ENCODE measurements around the gene TMEM91. TPM values are rescaled to one million over a fixed set of nuclear protein-coding genes. Genes with fewer than 3 reads are reported as not detected.

TMEM91 gene
- total and polyA plus RNA-seq, 2 donors (not counting 3 experiments of a cell fraction or from before 2014, with no cell fraction given) = 9.0 to 13.2 TPM

DNA sequence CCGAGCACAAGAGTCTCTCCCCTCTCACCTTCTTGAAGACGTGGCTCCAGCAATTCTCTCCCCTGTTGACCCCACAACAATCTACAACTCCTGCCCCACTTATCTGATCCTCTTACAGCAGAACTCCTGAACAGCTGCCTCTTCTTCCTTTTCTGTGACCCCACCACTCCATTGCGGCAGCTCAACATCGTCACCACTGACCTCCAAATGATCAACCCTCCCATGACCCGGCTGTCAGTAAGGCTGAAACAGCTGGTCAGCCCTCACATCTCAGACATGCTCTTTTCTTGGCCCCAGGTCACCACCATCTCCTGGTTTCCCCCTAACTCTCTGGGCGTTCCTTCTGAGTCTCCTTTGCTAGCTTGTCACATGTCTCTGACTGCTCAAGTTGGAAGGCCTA is 19.0 kb downstream of the TMEM91 start:
- intact Hi-C loops (cut with micrococcal nuclease) (no loop called here), dilution Hi-C loops (cut with MboI; ENCODE audit: extremely low pct_ligation_motif_present, low sequenced_read_pairs) (no loop called here)
- no peak for FAIRE-seq
- Histone ChIP-seq H3K79me2 (ENCODE audit: control insufficient read depth, insufficient read depth, low read length) (peaks cover 6% of the 10 kb centered on the region), H3K27me3 (ENCODE audit: control insufficient read depth in 2 of 2, insufficient read depth in 2 of 2, low read length in 2 of 2) (no peaks in the 10 kb centered on the region), H3K9me1 (replicated peaks; ENCODE audit: control insufficient read depth, extremely low read depth, insufficient read depth, low read length) (no peaks in the 10 kb centered on the region), H3K4me3 (replicated peaks in 1 of 3; ENCODE audit: insufficient read depth in 1 of 3, low read depth in 1 of 3, low read length in 3 of 3) (no peak overlapping the region), H3K9me3 (replicated peaks; ENCODE audit: control insufficient read depth, insufficient read depth, low read length) (no peaks in the 10 kb centered on the region), H3K4me2 (ENCODE audit: insufficient read depth, low read length) (no peak overlapping the region), H3K36me3 (ENCODE audit: control insufficient read depth in 2 of 2, extremely low read depth in 1 of 2, insufficient read depth in 2 of 2, low read length in 2 of 2) (peaks cover 0 to 4% of the 10 kb centered on the region in 2 experiments), H2AFZ (ENCODE audit: low read depth, low read length) (no peak overlapping the region), H3K27ac (ENCODE audit: insufficient read depth, low read depth, low read length) (no peak overlapping the region), H4K20me1 (replicated peaks; ENCODE audit: control insufficient read depth, extremely low read depth, insufficient read depth, low read length) (no peaks in the 10 kb centered on the region), H3K9ac (replicated peaks; ENCODE audit: extremely low read depth, insufficient read depth, low read length) (no peak overlapping the region), H3K4me1 (ENCODE audit: control insufficient read depth, extremely low read depth, insufficient read depth, low read length) (peaks cover 13% of the 10 kb centered on the region)
- POLR2A ChIA-PET = no interaction called here
- no peak for TF ChIP-seq FOS (IDR thresholded peaks at IDR 0.05; ENCODE audit: borderline replicate concordance, insufficient read depth, low read length)
- no peak for TF ChIP-seq EZH2 (IDR thresholded peaks at IDR 0.05; ENCODE audit: borderline replicate concordance, low read depth, low read length, severe bottlenecking)
- TF ChIP-seq POLR2AphosphoS5 (IDR thresholded peaks at IDR 0.05; ENCODE audit: insufficient read depth, low read depth, low read length) = no peak
- TF ChIP-seq JUN (IDR thresholded peaks at IDR 0.05; ENCODE audit: borderline replicate concordance, insufficient read depth, insufficient read length, low read depth) = no peak
- no peak for TF ChIP-seq MYC (IDR thresholded peaks at IDR 0.05; ENCODE audit: low read depth, low read length)
- TF ChIP-seq, protein P1, sequence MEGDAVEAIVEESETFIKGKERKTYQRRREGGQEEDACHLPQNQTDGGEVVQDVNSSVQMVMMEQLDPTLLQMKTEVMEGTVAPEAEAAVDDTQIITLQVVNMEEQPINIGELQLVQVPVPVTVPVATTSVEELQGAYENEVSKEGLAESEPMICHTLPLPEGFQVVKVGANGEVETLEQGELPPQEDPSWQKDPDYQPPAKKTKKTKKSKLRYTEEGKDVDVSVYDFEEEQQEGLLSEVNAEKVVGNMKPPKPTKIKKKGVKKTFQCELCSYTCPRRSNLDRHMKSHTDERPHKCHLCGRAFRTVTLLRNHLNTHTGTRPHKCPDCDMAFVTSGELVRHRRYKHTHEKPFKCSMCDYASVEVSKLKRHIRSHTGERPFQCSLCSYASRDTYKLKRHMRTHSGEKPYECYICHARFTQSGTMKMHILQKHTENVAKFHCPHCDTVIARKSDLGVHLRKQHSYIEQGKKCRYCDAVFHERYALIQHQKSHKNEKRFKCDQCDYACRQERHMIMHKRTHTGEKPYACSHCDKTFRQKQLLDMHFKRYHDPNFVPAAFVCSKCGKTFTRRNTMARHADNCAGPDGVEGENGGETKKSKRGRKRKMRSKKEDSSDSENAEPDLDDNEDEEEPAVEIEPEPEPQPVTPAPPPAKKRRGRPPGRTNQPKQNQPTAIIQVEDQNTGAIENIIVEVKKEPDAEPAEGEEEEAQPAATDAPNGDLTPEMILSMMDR (IDR thresholded peaks at IDR 0.05; ENCODE audit: extremely low read depth in 1 of 2, insufficient read depth in 1 of 2, low read depth in 1 of 2, low read length in 2 of 2) = no peak
- no peak for TF ChIP-seq POLR2A (IDR thresholded peaks at IDR 0.05; ENCODE audit: low read depth, low read length)
- TF ChIP-seq, protein P2, sequence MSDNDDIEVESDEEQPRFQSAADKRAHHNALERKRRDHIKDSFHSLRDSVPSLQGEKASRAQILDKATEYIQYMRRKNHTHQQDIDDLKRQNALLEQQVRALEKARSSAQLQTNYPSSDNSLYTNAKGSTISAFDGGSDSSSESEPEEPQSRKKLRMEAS (IDR thresholded peaks at IDR 0.05; ENCODE audit: insufficient read depth, insufficient read length) = no peak
- no peak for TF ChIP-seq GATA2 (IDR thresholded peaks at IDR 0.05; ENCODE audit: insufficient read depth, insufficient read length, low read depth, low read length)
- DNase-seq (ENCODE audit: low read depth, low spot score) = no peak
- CTCF ChIA-PET = no interaction called here
- no TSS peak for BruUV-seq (replicated peaks)
